GM12878 (cell line): ENCODE results near the gene CCNJ.

Experiments
- BMI1 ChIP-seq: fragments of 450-650 bp; IDR thresholded peaks from 2 replicates; pipeline ENCODE4 v1.6.1; 2016; ENCODE audit warnings: mild to moderate bottlenecking, moderate library complexity, borderline replicate concordance
- FOXM1 ChIP-seq: IDR thresholded peaks from 2 replicates; pipeline ENCODE4 v1.6.1; 2012; ENCODE audit warnings: low read depth, mild to moderate bottlenecking, inconsistent platforms, low read length, moderate library complexity

- no peak for TF ChIP-seq BMI1
- TF ChIP-seq FOXM1 = no peak
Observed at GRCh38 chr10:96053985-96054384, 10.6 kb downstream of the CCNJ start.
